Panc1 (cell line): ENCODE measurements around the gene PHLDA3. TPM values are rescaled to one million over a fixed set of nuclear protein-coding genes. Genes with fewer than 3 reads are reported as not detected.
A peak's percentile ranks its signal among the peaks of the same experiment; 100 is the strongest.

Source experiments
- ATAC-seq: fragments of 200-7000 bp; cut with Tn5 transposase; 2 replicates; pipeline ENCODE4 v1.9.1; 2020; ENCODE audit warnings: mild to moderate bottlenecking, moderate library complexity
- BruUV-seq: library from RNA; stranded (reverse); fragments of 400-500 nt; replicated peaks from 2 replicates; lab custom pipeline; 2021; lab: Mats Ljungman, UMichigan
- CTCF ChIA-PET: fragments of 300-600 bp; sonication (Branson Sonifier 250); formaldehyde crosslinking; loops from one replicate; lab custom pipeline; 2022; ENCODE audit warnings: antibody characterized with exemption; lab: Charles Lee
- POLR2A ChIA-PET: fragments of 300-600 bp; sonication (Branson Sonifier 250); formaldehyde crosslinking; loops from one replicate; lab custom pipeline; 2022; ENCODE audit warnings: antibody characterized with exemption; lab: Charles Lee
- DNase-seq: peaks from one replicate; pipeline ENCODE4 v3.0.0-alpha.2; 2010; ENCODE audit warnings: low read depth, low spot score
- H3K27ac ChIP-seq: 2 replicates; pipeline ENCODE4 v1.5.1; 2011; ENCODE audit warnings: mild to moderate bottlenecking, low read length, inconsistent platforms
- H3K27me3 ChIP-seq: fragments of 200-500 bp; sonication (Bioruptor generic); 2 replicates; pipeline ENCODE4 v1.6.0; 2014; ENCODE audit warnings: low read length, inconsistent platforms; ENCODE audit not compliant: control insufficient read depth, insufficient read depth
- H3K36me3 ChIP-seq: fragments of 200-500 bp; sonication (Bioruptor generic); 2 replicates; pipeline ENCODE4 v1.5.1; 2014; ENCODE audit warnings: inconsistent platforms, mild to moderate bottlenecking, low read length, moderate library complexity; ENCODE audit not compliant: control insufficient read depth, insufficient read depth
- H3K4me1 ChIP-seq: 2 replicates; pipeline ENCODE4 v1.5.1; 2011; ENCODE audit warnings: inconsistent platforms, mild to moderate bottlenecking, low read length, moderate library complexity; ENCODE audit not compliant: control insufficient read depth, insufficient read depth
- H3K4me3 ChIP-seq, 2 experiments: 2 replicates each; pipeline ENCODE4 v1.5.1; 2011 to 2012; ENCODE audit warnings: low read depth in 2 of 2, low read length in 2 of 2, mild to moderate bottlenecking in 2 of 2, inconsistent platforms in 1 of 2, moderate library complexity in 1 of 2
- H3K9me3 ChIP-seq: fragments of 200-500 bp; sonication (Bioruptor generic); 2 replicates; pipeline ENCODE4 v1.5.1; 2014; ENCODE audit warnings: low read depth, mild to moderate bottlenecking, inconsistent platforms, low read length, moderate library complexity; ENCODE audit not compliant: control insufficient read depth, insufficient read depth
- POLR2AphosphoS5 ChIP-seq: IDR thresholded peaks from 2 replicates; pipeline ENCODE4 v1.6.1; 2012; ENCODE audit warnings: mild to moderate bottlenecking, low read depth, low read length, moderate library complexity
- REST ChIP-seq, 2 experiments: IDR thresholded peaks; 2 replicates each; pipeline ENCODE4 v1.6.1; 2011 to 2012; ENCODE audit warnings: low read depth in 2 of 2, control low read depth in 1 of 2, low read length in 1 of 2, mild to moderate bottlenecking in 1 of 2, moderate library complexity in 1 of 2; ENCODE audit not compliant: insufficient read depth in 1 of 2
- SIN3A ChIP-seq: IDR thresholded peaks from 2 replicates; pipeline ENCODE4 v1.6.1; 2012; ENCODE audit warnings: low read depth, mild to moderate bottlenecking, low read length, moderate library complexity, borderline replicate concordance; ENCODE audit not compliant: insufficient read depth
- TCF7L2 ChIP-seq: IDR thresholded peaks from 2 replicates; pipeline ENCODE4 v1.6.1; 2011; ENCODE audit warnings: mild to moderate bottlenecking, low read depth, low read length, inconsistent platforms
- in situ Hi-C: cut with HindIII; loops from 2 replicates; pipeline ENCODE4 v1.10.0; 2016; ENCODE audit warnings: low sequenced_read_pairs, low pct_unique_long_range_greater_than_20kb
- intact Hi-C: fragments of 100-400 bp; cut with micrococcal nuclease; formaldehyde crosslinking; loops from one replicate; pipeline ENCODE4 v1.10.0; 2022; ENCODE audit not compliant: unreplicated experiment
- total RNA-seq: library from RNA; stranded (reverse); gene quantifications from one replicate; pipeline ENCODE4 v1.2.1, GENCODE V29; 2021; ENCODE audit not compliant: unreplicated experiment
- TF ChIP-seq, protein P1 (sequence below): fragments of 450-650 bp; IDR thresholded peaks from 2 replicates; pipeline ENCODE4 v1.5.1; 2017; ENCODE audit warnings: mild to moderate bottlenecking

PHLDA3 gene
- total RNA-seq, 1 experiment from 2014 or later: 12.3 TPM

DNA sequence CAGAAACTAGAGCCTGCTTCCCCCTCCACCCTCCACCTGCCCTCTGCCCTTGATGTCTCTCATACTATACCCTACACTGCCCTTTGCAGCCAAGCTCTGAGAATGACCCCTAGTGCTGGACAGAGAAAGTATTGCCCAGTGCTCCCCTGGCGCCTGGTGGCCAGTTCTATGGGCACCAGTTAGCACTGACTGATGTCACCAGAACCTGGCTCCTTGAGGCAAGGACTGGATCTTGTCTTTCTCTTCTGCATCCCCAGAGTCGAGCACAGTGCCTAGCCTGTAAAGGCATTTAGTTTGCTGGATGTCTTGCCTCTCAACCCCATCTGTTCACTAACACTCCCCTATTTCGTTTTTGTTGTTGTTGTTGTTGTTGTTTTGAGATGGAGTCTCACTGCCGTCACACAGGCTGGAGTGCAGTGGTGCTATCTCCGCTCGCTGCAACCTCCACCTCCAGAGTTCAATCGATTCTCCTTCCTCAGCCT is 5.9 kb downstream of the PHLDA3 start:
- ATAC-seq (peak; percentile 69), DNase-seq (no peak)
- POLR2A ChIA-PET: interaction anchor here (0.8 kb wide), 1 partner anchor 17 kb away, joined by 3 read pairs; no protein-coding TSS in a partner anchor
- BruUV-seq: no TSS peak
- H3K36me3 ChIP-seq: no peaks in the 10 kb centered on the region
- no peaks in the 10 kb centered on the region for H3K9me3 ChIP-seq
- in situ Hi-C loops (no loop called here), intact Hi-C loops (no loop called here)
- no peak overlapping the region for H3K4me3 ChIP-seq
- TF ChIP-seq REST (IDR thresholded peaks at IDR 0.05; ENCODE audit: insufficient read depth in 1 of 2, low read depth in 2 of 2, low read length in 1 of 2) (no peak; a peak in 1 of 4 replicates), POLR2AphosphoS5 (no peak), TCF7L2 (no peak), SIN3A (no peak)
- TF ChIP-seq, protein P1, sequence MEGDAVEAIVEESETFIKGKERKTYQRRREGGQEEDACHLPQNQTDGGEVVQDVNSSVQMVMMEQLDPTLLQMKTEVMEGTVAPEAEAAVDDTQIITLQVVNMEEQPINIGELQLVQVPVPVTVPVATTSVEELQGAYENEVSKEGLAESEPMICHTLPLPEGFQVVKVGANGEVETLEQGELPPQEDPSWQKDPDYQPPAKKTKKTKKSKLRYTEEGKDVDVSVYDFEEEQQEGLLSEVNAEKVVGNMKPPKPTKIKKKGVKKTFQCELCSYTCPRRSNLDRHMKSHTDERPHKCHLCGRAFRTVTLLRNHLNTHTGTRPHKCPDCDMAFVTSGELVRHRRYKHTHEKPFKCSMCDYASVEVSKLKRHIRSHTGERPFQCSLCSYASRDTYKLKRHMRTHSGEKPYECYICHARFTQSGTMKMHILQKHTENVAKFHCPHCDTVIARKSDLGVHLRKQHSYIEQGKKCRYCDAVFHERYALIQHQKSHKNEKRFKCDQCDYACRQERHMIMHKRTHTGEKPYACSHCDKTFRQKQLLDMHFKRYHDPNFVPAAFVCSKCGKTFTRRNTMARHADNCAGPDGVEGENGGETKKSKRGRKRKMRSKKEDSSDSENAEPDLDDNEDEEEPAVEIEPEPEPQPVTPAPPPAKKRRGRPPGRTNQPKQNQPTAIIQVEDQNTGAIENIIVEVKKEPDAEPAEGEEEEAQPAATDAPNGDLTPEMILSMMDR: peak; percentile 78
- no peaks in the 10 kb centered on the region for H3K27me3 ChIP-seq
- CTCF ChIA-PET: interaction anchor here (0.5 to 2.7 kb wide), 4 partner anchors 15 to 246 kb away, joined by 3 to 12 read pairs (median 4); no protein-coding TSS in a partner anchor
- H3K27ac ChIP-seq: no peak overlapping the region
- peaks cover 19% of the 10 kb centered on the region for H3K4me1 ChIP-seq

DNA sequence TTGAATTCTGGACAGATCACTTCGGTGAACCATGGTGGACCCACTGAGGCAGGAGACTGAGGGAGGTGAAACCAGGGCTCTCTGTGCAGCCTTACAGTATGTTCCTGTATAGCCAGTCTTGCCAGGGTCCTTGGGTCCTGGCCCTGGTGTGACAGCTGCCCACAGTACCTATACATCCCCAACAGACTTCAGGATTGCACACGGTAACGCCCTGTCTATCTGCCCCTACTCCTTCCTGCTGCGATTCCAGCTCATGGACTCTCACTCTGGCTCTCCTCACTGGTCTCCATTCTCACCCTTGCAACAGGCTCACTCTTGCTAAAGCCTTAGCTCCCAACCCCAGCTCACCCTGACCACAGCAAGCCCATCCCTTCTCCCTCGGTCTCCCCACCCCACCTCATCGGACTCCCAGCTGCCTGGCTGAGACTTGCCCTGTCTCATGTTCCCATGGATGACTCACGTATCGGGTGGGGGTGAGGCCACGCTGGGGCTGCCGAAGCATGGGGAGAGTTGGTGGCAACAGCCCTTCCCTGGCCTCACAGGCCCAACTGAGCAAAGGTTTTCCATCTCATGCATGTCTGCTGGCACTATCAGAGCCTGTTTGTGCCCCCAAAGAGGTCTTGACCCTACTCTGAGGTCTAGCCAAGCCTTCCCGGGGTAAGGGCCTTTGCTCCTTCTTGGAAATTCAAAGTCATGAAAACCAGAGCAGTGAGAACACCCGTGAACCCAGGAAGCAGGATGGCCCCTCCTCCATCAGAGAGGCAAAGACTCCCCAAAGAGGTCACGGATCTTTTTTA is 7.1 kb downstream of the PHLDA3 start:
- intact Hi-C loops: no loop called here
- ChIA-PET POLR2A (interaction anchor here (0.6 to 0.9 kb wide), 2 partner anchors 14 to 46 kb away, joined by 3 to 5 read pairs; no protein-coding TSS in a partner anchor), CTCF (interaction anchor here (0.9 to 2.7 kb wide), 3 partner anchors 13 to 26 kb away, joined by 4 to 12 read pairs (median 5); no protein-coding TSS in a partner anchor)
- BruUV-seq: no TSS peak
- H3K4me1 ChIP-seq: peaks cover 29% of the 10 kb centered on the region
- no peaks in the 10 kb centered on the region for H3K9me3 ChIP-seq
- no peak overlapping the region for H3K4me3 ChIP-seq
- peak; percentile 62 for ATAC-seq
- in situ Hi-C loops: no loop called here
- H3K27me3 ChIP-seq: no peaks in the 10 kb centered on the region
- H3K27ac ChIP-seq: peak overlapping the region; percentile 67
- TF ChIP-seq SIN3A (no peak), TCF7L2 (no peak), POLR2AphosphoS5 (no peak), REST (IDR thresholded peaks at IDR 0.05; ENCODE audit: insufficient read depth in 1 of 2, low read depth in 2 of 2, low read length in 1 of 2) (no peak)
- TF ChIP-seq, protein P1: no peak
- no peaks in the 10 kb centered on the region for H3K36me3 ChIP-seq
- DNase-seq: peak; percentile 71
